ENCODE results near the gene TAS1R3.

- no peak for TF ChIP-seq POLR2A (IDR thresholded peaks at IDR 0.05; ENCODE audit: low read length)
- no peak for TF ChIP-seq GATA1 (IDR thresholded peaks at IDR 0.05; ENCODE audit: low read depth, low read length)
These were observed 18.4 kb upstream of the TAS1R3 start for GRCh38 chr1:1312450-1313314.

Measured in erythroblast (primary cell).